ENCODE measurements around the gene LCORL.
"Not testable (repeated sequence)": the region's sequence is repeated elsewhere in the genome, so short reads cannot be mapped to it uniquely, and the experiment has no call there.

The LCORL gene

GRCh38 chr4:18021720-18022571 lies at the start of gene LCORL:
TSS of gene LCORL (minus strand) at chr4:18021755. CDS start at chr4:18021751, 4 bp downstream.
- DNase-seq: peak; percentile 92
- Mint-ChIP-seq H3K4me3 (peak within 1 kb of the TSS; percentile 90 to 100), H3K4me1 (peaks cover 12 to 35% of the 10 kb centered on the region in 2 donors), H3K36me3 (peaks cover 0 to 3% of the 10 kb centered on the region in 2 donors), H3K27ac (peak within 1 kb of the TSS; percentile 94), H3K27me3 (no peaks in the 10 kb centered on the region), H3K9me3 (no peaks in the 10 kb centered on the region)
- peak; percentile 84 to 86 for ATAC-seq (replicated peaks)

GRCh38 chr4:18069810-18070209 lies 48.3 kb upstream of the LCORL start:
- no peaks in the 10 kb centered on the region for H3K4me1 Mint-ChIP-seq
- no peak for DNase-seq
- H3K36me3 Mint-ChIP-seq: no peaks in the 10 kb centered on the region
- no peak overlapping the region for H3K4me3 Mint-ChIP-seq
- H3K27me3 Mint-ChIP-seq: peaks cover 49 to 61% of the 10 kb centered on the region in 2 donors
- no peak for ATAC-seq (replicated peaks)
- H3K27ac Mint-ChIP-seq: no peak overlapping the region
- no peaks in the 10 kb centered on the region for H3K9me3 Mint-ChIP-seq

GRCh38 chr4:18067031-18067430 lies 45.5 kb upstream of the LCORL start:
- Mint-ChIP-seq H3K9me3 (peaks cover 7 to 13% of the 10 kb centered on the region in 2 donors), H3K4me1 (no peaks in the 10 kb centered on the region), H3K27me3 (peaks cover 48 to 54% of the 10 kb centered on the region in 2 donors), H3K36me3 (peaks cover 3 to 8% of the 10 kb centered on the region in 2 donors), H3K4me3 (no peak overlapping the region), H3K27ac (no peak overlapping the region)
- ATAC-seq (replicated peaks) (no peak), DNase-seq (no peak)

GRCh38 chr4:18063079-18063478 lies 41.5 kb upstream of the LCORL start:
- H3K9me3 Mint-ChIP-seq: peaks cover 7 to 13% of the 10 kb centered on the region in 2 donors
- no peak for ATAC-seq (replicated peaks)
- no peak overlapping the region for H3K27ac Mint-ChIP-seq
- peaks cover 3 to 8% of the 10 kb centered on the region in 2 donors for H3K36me3 Mint-ChIP-seq
- no peaks in the 10 kb centered on the region for H3K4me1 Mint-ChIP-seq
- DNase-seq: no peak
- peaks cover 16 to 23% of the 10 kb centered on the region in 2 donors for H3K27me3 Mint-ChIP-seq
- H3K4me3 Mint-ChIP-seq: no peak overlapping the region

GRCh38 chr4:18057821-18058533 lies 36.4 kb upstream of the LCORL start:
- Mint-ChIP-seq H3K4me3 (peak overlapping the region in 1 of 2 donors; percentile 36), H3K9me3 (peaks cover 0 to under 1% of the 10 kb centered on the region in 2 donors), H3K36me3 (no peaks in the 10 kb centered on the region), H3K4me1 (no peaks in the 10 kb centered on the region), H3K27ac (no peak overlapping the region), H3K27me3 (peaks cover 5 to 11% of the 10 kb centered on the region in 2 donors)
- ATAC-seq (replicated peaks) (no peak), DNase-seq (no peak)

GRCh38 chr4:18056030-18056429 lies 34.5 kb upstream of the LCORL start:
- no peak overlapping the region for H3K4me3 Mint-ChIP-seq
- H3K36me3 Mint-ChIP-seq: no peaks in the 10 kb centered on the region
- peaks cover 5 to 11% of the 10 kb centered on the region in 2 donors for H3K27me3 Mint-ChIP-seq
- H3K27ac Mint-ChIP-seq: no peak overlapping the region
- DNase-seq: no peak
- no peak for ATAC-seq (replicated peaks)
- no peaks in the 10 kb centered on the region for H3K9me3 Mint-ChIP-seq
- H3K4me1 Mint-ChIP-seq: no peaks in the 10 kb centered on the region

- no peaks in the 10 kb centered on the region for H3K36me3 Mint-ChIP-seq
- no peak overlapping the region for H3K4me3 Mint-ChIP-seq
- no peaks in the 10 kb centered on the region for H3K9me3 Mint-ChIP-seq
- ATAC-seq (replicated peaks) (no peak), DNase-seq (no peak)
- peaks cover 9 to 16% of the 10 kb centered on the region in 2 donors for H3K27me3 Mint-ChIP-seq
- H3K27ac Mint-ChIP-seq: no peak overlapping the region
- no peaks in the 10 kb centered on the region for H3K4me1 Mint-ChIP-seq
Measured at GRCh38 chr4:18052158-18052557, 30.6 kb upstream of the LCORL start.

- Mint-ChIP-seq H3K4me3 (no peak overlapping the region), H3K27ac (no peak overlapping the region), H3K4me1 (no peaks in the 10 kb centered on the region), H3K27me3 (peaks cover 9 to 16% of the 10 kb centered on the region in 2 donors), H3K36me3 (no peaks in the 10 kb centered on the region), H3K9me3 (no peaks in the 10 kb centered on the region)
- no peak for ATAC-seq (replicated peaks)
- DNase-seq: no peak
Measured at GRCh38 chr4:18051281-18051680, 29.7 kb upstream of the LCORL start.

- DNase-seq: no peak
- H3K9me3 Mint-ChIP-seq: no peaks in the 10 kb centered on the region
- H3K4me3 Mint-ChIP-seq: no peak overlapping the region
- no peak for ATAC-seq (replicated peaks)
- H3K27ac Mint-ChIP-seq: no peak overlapping the region
- H3K36me3 Mint-ChIP-seq: no peaks in the 10 kb centered on the region
- H3K4me1 Mint-ChIP-seq: no peaks in the 10 kb centered on the region
- H3K27me3 Mint-ChIP-seq: peaks cover 8 to 15% of the 10 kb centered on the region in 2 donors
Measured at GRCh38 chr4:18050448-18050847, 28.9 kb upstream of the LCORL start.

- Mint-ChIP-seq H3K4me1 (no peaks in the 10 kb centered on the region), H3K9me3 (no peaks in the 10 kb centered on the region), H3K36me3 (no peaks in the 10 kb centered on the region), H3K4me3 (no peak overlapping the region), H3K27ac (no peak overlapping the region), H3K27me3 (peaks cover 4 to 10% of the 10 kb centered on the region in 2 donors)
- no peak for ATAC-seq (replicated peaks)
- DNase-seq: no peak
Measured at GRCh38 chr4:18049446-18049845, 27.9 kb upstream of the LCORL start.

GRCh38 chr4:18042754-18043153 lies 21.2 kb upstream of the LCORL start:
- ATAC-seq (replicated peaks) (no peak), DNase-seq (no peak)
- Mint-ChIP-seq H3K4me1 (no peaks in the 10 kb centered on the region), H3K27ac (no peak overlapping the region), H3K9me3 (no peaks in the 10 kb centered on the region), H3K36me3 (no peaks in the 10 kb centered on the region), H3K4me3 (no peak overlapping the region), H3K27me3 (peaks cover 8 to 13% of the 10 kb centered on the region in 2 donors)

GRCh38 chr4:18042012-18042411 lies 20.5 kb upstream of the LCORL start:
- H3K36me3 Mint-ChIP-seq: no peaks in the 10 kb centered on the region
- no peaks in the 10 kb centered on the region for H3K4me1 Mint-ChIP-seq
- no peak for DNase-seq
- H3K27me3 Mint-ChIP-seq: peaks cover 11 to 13% of the 10 kb centered on the region in 2 donors
- no peak overlapping the region for H3K4me3 Mint-ChIP-seq
- H3K27ac Mint-ChIP-seq: no peak overlapping the region
- ATAC-seq (replicated peaks): no peak
- H3K9me3 Mint-ChIP-seq: no peaks in the 10 kb centered on the region

- H3K4me1 Mint-ChIP-seq: no peaks in the 10 kb centered on the region
- no peak for ATAC-seq (replicated peaks)
- no peak overlapping the region for H3K4me3 Mint-ChIP-seq
- no peak overlapping the region for H3K27ac Mint-ChIP-seq
- no peaks in the 10 kb centered on the region for H3K9me3 Mint-ChIP-seq
- peaks cover 11 to 13% of the 10 kb centered on the region in 2 donors for H3K27me3 Mint-ChIP-seq
- H3K36me3 Mint-ChIP-seq: no peaks in the 10 kb centered on the region
- no peak for DNase-seq
Measured at GRCh38 chr4:18041114-18041513, 19.6 kb upstream of the LCORL start.

- Mint-ChIP-seq H3K27ac (no peak overlapping the region), H3K27me3 (peaks cover 21 to 24% of the 10 kb centered on the region in 2 donors), H3K9me3 (peaks cover 0 to 2% of the 10 kb centered on the region in 2 donors), H3K36me3 (no peaks in the 10 kb centered on the region), H3K4me3 (no peak overlapping the region), H3K4me1 (no peaks in the 10 kb centered on the region)
- ATAC-seq (replicated peaks): no peak
- no peak for DNase-seq
Measured at GRCh38 chr4:18039113-18039512, 17.6 kb upstream of the LCORL start.

- H3K27me3 Mint-ChIP-seq: peaks cover 32 to 38% of the 10 kb centered on the region in 2 donors
- H3K4me3 Mint-ChIP-seq; H3K4me1 Mint-ChIP-seq; ATAC-seq (replicated peaks); H3K36me3 Mint-ChIP-seq; DNase-seq; H3K9me3 Mint-ChIP-seq; H3K27ac Mint-ChIP-seq: not testable (repeated sequence)
Measured at GRCh38 chr4:18036369-18036768, 14.8 kb upstream of the LCORL start.
